B cell (primary cell): Measurements from ENCODE around the gene TBC1D10A.

Experiments
- EZH2 ChIP-seq: IDR thresholded peaks from 2 replicates; pipeline ENCODE4 v1.6.1; 2012; ENCODE audit warnings: borderline replicate concordance, low read depth, mild to moderate bottlenecking, moderate library complexity, low read length; ENCODE audit not compliant: insufficient read depth, poor library complexity, severe bottlenecking
- TF ChIP-seq, protein P1 (sequence below): fragments of 200-600 bp; IDR thresholded peaks from one replicate; pipeline ENCODE4 v1.8.0; 2022; ENCODE audit warnings: antibody characterized with exemption, mild to moderate bottlenecking

DNA sequence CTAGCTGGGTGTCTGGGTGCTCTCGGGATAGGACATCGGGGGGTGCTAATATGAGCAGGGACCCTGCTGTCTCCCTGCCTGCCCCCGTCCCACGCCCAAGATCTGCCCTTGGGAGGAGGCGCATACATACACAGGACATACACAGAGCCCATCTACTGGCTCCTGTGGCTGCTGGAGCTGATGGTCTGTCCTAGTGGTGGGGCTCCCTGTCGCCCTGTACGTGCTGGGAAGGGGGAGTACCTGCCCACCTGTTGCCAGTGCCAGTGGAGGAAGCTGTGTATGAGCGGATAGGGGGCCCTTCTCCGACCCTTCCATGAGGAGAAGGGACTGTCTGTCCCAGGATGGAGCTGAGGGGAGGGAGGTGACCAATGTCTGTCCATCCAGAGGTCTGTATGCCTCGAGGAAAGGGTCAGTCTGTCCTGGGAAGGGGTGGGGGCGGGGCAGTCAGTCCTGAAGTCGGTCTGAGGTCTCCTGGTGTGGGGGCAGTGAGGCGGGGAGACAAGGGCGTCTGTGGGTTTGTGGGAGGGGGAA, 952 bp downstream of the TBC1D10A start:
- TF ChIP-seq, protein P1, sequence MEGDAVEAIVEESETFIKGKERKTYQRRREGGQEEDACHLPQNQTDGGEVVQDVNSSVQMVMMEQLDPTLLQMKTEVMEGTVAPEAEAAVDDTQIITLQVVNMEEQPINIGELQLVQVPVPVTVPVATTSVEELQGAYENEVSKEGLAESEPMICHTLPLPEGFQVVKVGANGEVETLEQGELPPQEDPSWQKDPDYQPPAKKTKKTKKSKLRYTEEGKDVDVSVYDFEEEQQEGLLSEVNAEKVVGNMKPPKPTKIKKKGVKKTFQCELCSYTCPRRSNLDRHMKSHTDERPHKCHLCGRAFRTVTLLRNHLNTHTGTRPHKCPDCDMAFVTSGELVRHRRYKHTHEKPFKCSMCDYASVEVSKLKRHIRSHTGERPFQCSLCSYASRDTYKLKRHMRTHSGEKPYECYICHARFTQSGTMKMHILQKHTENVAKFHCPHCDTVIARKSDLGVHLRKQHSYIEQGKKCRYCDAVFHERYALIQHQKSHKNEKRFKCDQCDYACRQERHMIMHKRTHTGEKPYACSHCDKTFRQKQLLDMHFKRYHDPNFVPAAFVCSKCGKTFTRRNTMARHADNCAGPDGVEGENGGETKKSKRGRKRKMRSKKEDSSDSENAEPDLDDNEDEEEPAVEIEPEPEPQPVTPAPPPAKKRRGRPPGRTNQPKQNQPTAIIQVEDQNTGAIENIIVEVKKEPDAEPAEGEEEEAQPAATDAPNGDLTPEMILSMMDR, result no peak
- TF ChIP-seq EZH2, result no peak
